HepG2 (cell line): Measurements from ENCODE around the gene SLC25A44. TPM values are rescaled to one million over a fixed set of nuclear protein-coding genes. Genes with fewer than 3 reads are reported as not detected.

Experiments
- FOSL1 ChIP-seq: sonication (generic); formaldehyde crosslinking; IDR thresholded peaks from 2 replicates; pipeline ENCODE4 v1.9.0; 2021; ENCODE audit warnings: missing genetic modification reagents, borderline replicate concordance
- GPN1 ChIP-seq: sonication (generic); formaldehyde crosslinking; IDR thresholded peaks from 2 replicates; pipeline ENCODE4 v1.5.1; 2020; ENCODE audit warnings: missing genetic modification reagents, borderline replicate concordance
- HOXA3 ChIP-seq: sonication (generic); formaldehyde crosslinking; IDR thresholded peaks from 2 replicates; pipeline ENCODE4 v1.5.0; 2020; ENCODE audit warnings: missing genetic modification reagents
- KAT8 ChIP-seq: IDR thresholded peaks from 2 replicates; pipeline ENCODE4 v1.6.1; 2016; ENCODE audit warnings: missing genetic modification reagents, missing compliant biosample characterization
- KLF6 ChIP-seq: IDR thresholded peaks from 2 replicates; pipeline ENCODE4 v1.8.0; 2016; ENCODE audit warnings: missing biosample characterization, missing genetic modification reagents
- POGZ ChIP-seq: sonication (generic); formaldehyde crosslinking; IDR thresholded peaks from 2 replicates; pipeline ENCODE4 v1.4.0; 2020; ENCODE audit warnings: mild to moderate bottlenecking, missing genetic modification reagents
- RXRA ChIP-seq: sonication (generic); formaldehyde crosslinking; IDR thresholded peaks from 2 replicates; pipeline ENCODE4 v1.5.1; 2020; ENCODE audit warnings: missing genetic modification reagents
- TRIM24 ChIP-seq: sonication (generic); formaldehyde crosslinking; IDR thresholded peaks from 2 replicates; pipeline ENCODE4 v1.8.0; 2022; ENCODE audit warnings: mild to moderate bottlenecking, missing genetic modification reagents
- TSC22D2 ChIP-seq: sonication (generic); formaldehyde crosslinking; IDR thresholded peaks from 2 replicates; pipeline ENCODE4 v1.5.1; 2020; ENCODE audit warnings: missing genetic modification reagents, mild to moderate bottlenecking, borderline replicate concordance
- ZNF569 ChIP-seq: sonication (generic); formaldehyde crosslinking; IDR thresholded peaks from 2 replicates; pipeline ENCODE4 v1.5.0; 2020; ENCODE audit warnings: mild to moderate bottlenecking, missing genetic modification reagents, moderate library complexity, borderline replicate concordance
- ZNF879 ChIP-seq: sonication (generic); formaldehyde crosslinking; IDR thresholded peaks from 2 replicates; pipeline ENCODE4 v1.8.1; 2023; ENCODE audit warnings: missing genetic modification reagents
- ZSCAN20 ChIP-seq: sonication (generic); formaldehyde crosslinking; IDR thresholded peaks from 2 replicates; pipeline ENCODE4 v1.4.0; 2020; ENCODE audit warnings: missing genetic modification reagents, mild to moderate bottlenecking, borderline replicate concordance
- polyA plus RNA-seq, 8 experiments: library from polyadenylated mRNA; depleted of rRNA in 3 of 8; stranded (reverse) in 7 of 8; unstranded in 1 of 8; fragments of >200 nt; fragmentation: Illumina TruSeq in 4 of 8; extraction: Trizol in 4 of 8; gene quantifications; 2 replicates each; pipeline versions ENCODE4 v1.2.1 to v1.2.3, GENCODE V29; 2011 to 2016; ENCODE audit warnings: low read depth in 4 of 8, missing spikeins in 1 of 8, mixed read lengths in 1 of 8; ENCODE audit not compliant: insufficient read depth in 1 of 8
- total RNA-seq, 5 experiments: library from RNA; depleted of rRNA; stranded (reverse); fragments of >200 nt; fragmentation: Illumina TruSeq; extraction: Trizol; gene quantifications; 2 replicates each; pipeline ENCODE4 v1.2.3, GENCODE V29; 2016; ENCODE audit warnings: low read depth in 1 of 5
- TF ChIP-seq, protein P1 (sequence below): sonication (generic); formaldehyde crosslinking; conservative IDR thresholded peaks from 2 replicates; pipeline ENCODE4 v1.8.0; 2022; ENCODE audit warnings: mild to moderate bottlenecking, moderate library complexity, missing genetic modification reagents
- TF ChIP-seq, protein P2 (sequence below): sonication (generic); formaldehyde crosslinking; IDR thresholded peaks from 2 replicates; pipeline ENCODE4 v1.4.0; 2020; ENCODE audit warnings: mild to moderate bottlenecking, missing genetic modification reagents
- TF ChIP-seq, protein P3 (sequence below): sonication (generic); formaldehyde crosslinking; IDR thresholded peaks from 2 replicates; pipeline ENCODE4 v1.4.0; 2020; ENCODE audit warnings: mild to moderate bottlenecking, missing genetic modification reagents
- TF ChIP-seq, protein P4 (sequence below): sonication (generic); formaldehyde crosslinking; conservative IDR thresholded peaks from 2 replicates; pipeline ENCODE4 v1.8.0; 2022; ENCODE audit warnings: missing genetic modification reagents
- TF ChIP-seq, protein P5 (sequence below): IDR thresholded peaks from 2 replicates; pipeline ENCODE4 v1.6.1; 2016; ENCODE audit warnings: mild to moderate bottlenecking, missing biosample characterization, missing genetic modification reagents
- TF ChIP-seq, protein P6 (sequence below): sonication (generic); formaldehyde crosslinking; IDR thresholded peaks from 2 replicates; pipeline ENCODE4 v1.8.1; 2023; ENCODE audit warnings: mild to moderate bottlenecking, missing genetic modification reagents
- TF ChIP-seq, protein P7 (sequence below): sonication (generic); formaldehyde crosslinking; IDR thresholded peaks from 2 replicates; pipeline ENCODE4 v1.4.0; 2020; ENCODE audit warnings: missing genetic modification reagents

The SLC25A44 gene
- total and polyA plus RNA-seq, 2 of the 13 experiments (the other 11 are each of a cell fraction or from before 2014, with no cell fraction given) = 10.7 to 13.4 TPM

DNA sequence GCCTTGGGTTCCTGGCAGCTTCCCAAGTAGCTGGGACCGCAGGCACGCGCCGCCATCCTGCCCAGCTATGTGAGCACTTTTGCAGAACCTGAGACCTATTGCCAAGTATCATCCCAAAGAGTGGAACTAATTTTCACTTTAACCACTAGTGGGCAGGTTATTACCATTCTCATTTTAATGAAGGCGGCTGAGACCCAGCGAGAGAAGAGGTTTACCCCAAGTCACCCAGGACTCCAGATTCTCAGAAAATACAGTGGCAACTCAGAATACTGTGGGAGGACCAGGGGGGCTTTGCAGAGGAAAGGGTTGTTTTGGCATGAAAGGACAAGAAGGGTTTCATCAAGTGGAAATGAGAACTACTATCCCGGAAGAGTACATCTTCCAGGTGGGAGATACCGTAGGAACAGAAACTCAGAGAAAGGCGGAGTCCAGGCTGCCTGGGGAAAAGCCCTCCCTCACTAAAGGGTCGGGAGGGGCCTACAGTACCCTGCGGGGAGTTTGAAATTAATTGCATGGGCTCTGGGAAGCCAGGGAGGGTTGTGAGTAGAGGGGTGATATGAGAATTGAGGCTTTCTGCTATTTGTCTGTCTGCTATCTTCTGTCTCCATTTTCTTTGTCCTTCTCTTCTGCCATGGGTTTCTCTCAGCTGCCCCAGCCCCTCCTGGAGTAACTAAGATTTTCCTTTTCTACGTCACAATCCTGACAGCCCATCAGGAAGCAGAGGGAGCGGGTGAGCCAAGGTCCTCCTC lies 47.7 kb upstream of the SLC25A44 start (continued):
- TF ChIP-seq, protein P1, sequence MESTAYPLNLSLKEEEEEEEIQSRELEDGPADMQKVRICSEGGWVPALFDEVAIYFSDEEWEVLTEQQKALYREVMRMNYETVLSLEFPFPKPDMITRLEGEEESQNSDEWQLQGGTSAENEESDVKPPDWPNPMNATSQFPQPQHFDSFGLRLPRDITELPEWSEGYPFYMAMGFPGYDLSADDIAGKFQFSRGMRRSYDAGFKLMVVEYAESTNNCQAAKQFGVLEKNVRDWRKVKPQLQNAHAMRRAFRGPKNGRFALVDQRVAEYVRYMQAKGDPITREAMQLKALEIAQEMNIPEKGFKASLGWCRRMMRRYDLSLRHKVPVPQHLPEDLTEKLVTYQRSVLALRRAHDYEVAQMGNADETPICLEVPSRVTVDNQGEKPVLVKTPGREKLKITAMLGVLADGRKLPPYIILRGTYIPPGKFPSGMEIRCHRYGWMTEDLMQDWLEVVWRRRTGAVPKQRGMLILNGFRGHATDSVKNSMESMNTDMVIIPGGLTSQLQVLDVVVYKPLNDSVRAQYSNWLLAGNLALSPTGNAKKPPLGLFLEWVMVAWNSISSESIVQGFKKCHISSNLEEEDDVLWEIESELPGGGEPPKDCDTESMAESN (CRISPR knock-in tag) = no peak
- TF ChIP-seq GPN1 (CRISPR knock-in tag) (no peak), POGZ (no peak), ZSCAN20 (CRISPR knock-in tag) (no peak), ZNF879 (no peak), HOXA3 (CRISPR knock-in tag) (peak; percentile 29; the same call in 1 of the 2 replicates), RXRA (CRISPR knock-in tag) (no peak), TSC22D2 (CRISPR knock-in tag) (no peak), ZNF569 (no peak), KLF6 (CRISPR knock-in tag) (no peak), KAT8 (CRISPR knock-in tag) (peak; percentile 32; the same call in 1 of the 2 replicates), FOSL1 (CRISPR knock-in tag) (no peak), TRIM24 (CRISPR knock-in tag) (no peak)
- TF ChIP-seq, protein P2, sequence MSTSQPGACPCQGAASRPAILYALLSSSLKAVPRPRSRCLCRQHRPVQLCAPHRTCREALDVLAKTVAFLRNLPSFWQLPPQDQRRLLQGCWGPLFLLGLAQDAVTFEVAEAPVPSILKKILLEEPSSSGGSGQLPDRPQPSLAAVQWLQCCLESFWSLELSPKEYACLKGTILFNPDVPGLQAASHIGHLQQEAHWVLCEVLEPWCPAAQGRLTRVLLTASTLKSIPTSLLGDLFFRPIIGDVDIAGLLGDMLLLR = no peak
- TF ChIP-seq, protein P3, sequence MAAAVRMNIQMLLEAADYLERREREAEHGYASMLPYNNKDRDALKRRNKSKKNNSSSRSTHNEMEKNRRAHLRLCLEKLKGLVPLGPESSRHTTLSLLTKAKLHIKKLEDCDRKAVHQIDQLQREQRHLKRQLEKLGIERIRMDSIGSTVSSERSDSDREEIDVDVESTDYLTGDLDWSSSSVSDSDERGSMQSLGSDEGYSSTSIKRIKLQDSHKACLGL (CRISPR knock-in tag) = no peak
- TF ChIP-seq, protein P4, sequence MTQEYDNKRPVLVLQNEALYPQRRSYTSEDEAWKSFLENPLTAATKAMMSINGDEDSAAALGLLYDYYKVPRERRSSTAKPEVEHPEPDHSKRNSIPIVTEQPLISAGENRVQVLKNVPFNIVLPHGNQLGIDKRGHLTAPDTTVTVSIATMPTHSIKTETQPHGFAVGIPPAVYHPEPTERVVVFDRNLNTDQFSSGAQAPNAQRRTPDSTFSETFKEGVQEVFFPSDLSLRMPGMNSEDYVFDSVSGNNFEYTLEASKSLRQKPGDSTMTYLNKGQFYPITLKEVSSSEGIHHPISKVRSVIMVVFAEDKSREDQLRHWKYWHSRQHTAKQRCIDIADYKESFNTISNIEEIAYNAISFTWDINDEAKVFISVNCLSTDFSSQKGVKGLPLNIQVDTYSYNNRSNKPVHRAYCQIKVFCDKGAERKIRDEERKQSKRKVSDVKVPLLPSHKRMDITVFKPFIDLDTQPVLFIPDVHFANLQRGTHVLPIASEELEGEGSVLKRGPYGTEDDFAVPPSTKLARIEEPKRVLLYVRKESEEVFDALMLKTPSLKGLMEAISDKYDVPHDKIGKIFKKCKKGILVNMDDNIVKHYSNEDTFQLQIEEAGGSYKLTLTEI = no peak
- TF ChIP-seq, protein P5, sequence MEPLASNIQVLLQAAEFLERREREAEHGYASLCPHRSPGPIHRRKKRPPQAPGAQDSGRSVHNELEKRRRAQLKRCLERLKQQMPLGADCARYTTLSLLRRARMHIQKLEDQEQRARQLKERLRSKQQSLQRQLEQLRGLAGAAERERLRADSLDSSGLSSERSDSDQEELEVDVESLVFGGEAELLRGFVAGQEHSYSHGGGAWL = no peak
- TF ChIP-seq, protein P6, sequence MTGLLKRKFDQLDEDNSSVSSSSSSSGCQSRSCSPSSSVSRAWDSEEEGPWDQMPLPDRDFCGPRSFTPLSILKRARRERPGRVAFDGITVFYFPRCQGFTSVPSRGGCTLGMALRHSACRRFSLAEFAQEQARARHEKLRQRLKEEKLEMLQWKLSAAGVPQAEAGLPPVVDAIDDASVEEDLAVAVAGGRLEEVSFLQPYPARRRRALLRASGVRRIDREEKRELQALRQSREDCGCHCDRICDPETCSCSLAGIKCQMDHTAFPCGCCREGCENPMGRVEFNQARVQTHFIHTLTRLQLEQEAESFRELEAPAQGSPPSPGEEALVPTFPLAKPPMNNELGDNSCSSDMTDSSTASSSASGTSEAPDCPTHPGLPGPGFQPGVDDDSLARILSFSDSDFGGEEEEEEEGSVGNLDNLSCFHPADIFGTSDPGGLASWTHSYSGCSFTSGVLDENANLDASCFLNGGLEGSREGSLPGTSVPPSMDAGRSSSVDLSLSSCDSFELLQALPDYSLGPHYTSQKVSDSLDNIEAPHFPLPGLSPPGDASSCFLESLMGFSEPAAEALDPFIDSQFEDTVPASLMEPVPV (CRISPR knock-in tag) = no peak
- TF ChIP-seq, protein P7, sequence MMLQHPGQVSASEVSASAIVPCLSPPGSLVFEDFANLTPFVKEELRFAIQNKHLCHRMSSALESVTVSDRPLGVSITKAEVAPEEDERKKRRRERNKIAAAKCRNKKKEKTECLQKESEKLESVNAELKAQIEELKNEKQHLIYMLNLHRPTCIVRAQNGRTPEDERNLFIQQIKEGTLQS (CRISPR knock-in tag) = no peak
